Endothelial cell (in vitro differentiated cells): ENCODE results near the gene CHST1. TPM values are rescaled to one million over a fixed set of nuclear protein-coding genes. Genes with fewer than 3 reads are reported as not detected.

Experiments
- DNase-seq: peaks from one replicate; pipeline ENCODE4 v3.0.0; 2021; ENCODE audit warnings: low spot score
- H3K27ac Mint-ChIP-seq: one replicate; pipeline ENCODE4 v1.8.0; 2021; ENCODE audit warnings: mixed read lengths, inconsistent platforms; ENCODE audit not compliant: unreplicated experiment
- H3K27me3 Mint-ChIP-seq: one replicate; pipeline ENCODE4 v1.8.0; 2021; ENCODE audit warnings: mild to moderate bottlenecking, moderate library complexity, mixed read lengths, inconsistent platforms; ENCODE audit not compliant: unreplicated experiment
- H3K36me3 Mint-ChIP-seq: one replicate; pipeline ENCODE4 v1.8.0; 2021; ENCODE audit warnings: mild to moderate bottlenecking, low read depth, mixed read lengths, inconsistent platforms; ENCODE audit not compliant: unreplicated experiment
- H3K4me1 Mint-ChIP-seq: one replicate; pipeline ENCODE4 v1.8.0; 2021; ENCODE audit warnings: mild to moderate bottlenecking, mixed read lengths, inconsistent platforms; ENCODE audit not compliant: unreplicated experiment
- H3K4me3 Mint-ChIP-seq: one replicate; pipeline ENCODE4 v1.8.0; 2021; ENCODE audit warnings: mild to moderate bottlenecking, mixed read lengths, inconsistent platforms; ENCODE audit not compliant: unreplicated experiment
- H3K9me3 Mint-ChIP-seq: one replicate; pipeline ENCODE4 v1.8.0; 2021; ENCODE audit warnings: mixed read lengths, inconsistent platforms; ENCODE audit not compliant: unreplicated experiment
- CTCF ChIP-seq: fragments of 200-600 bp; sonication (generic); IDR thresholded peaks from one replicate; pipeline ENCODE4 v1.5.0; 2021; ENCODE audit warnings: antibody characterized with exemption; ENCODE audit not compliant: unreplicated experiment
- total RNA-seq: library from RNA; stranded (reverse); fragmentation: NEBNext Ultra II Directional; extraction: Animal tissue kit (Norgen Biotek cat#: 25700); gene quantifications from one replicate; pipeline ENCODE4 v1.2.1, GENCODE V29; 2021; ENCODE audit not compliant: unreplicated experiment

Gene CHST1
- total RNA-seq, 1 donor from 2014 or later: 275 TPM

GRCh38 chr11:45679806-45680205 is 14.4 kb upstream of the CHST1 start:
- no peak overlapping the region for H3K27ac Mint-ChIP-seq
- no peak for DNase-seq
- H3K36me3 Mint-ChIP-seq: no peaks in the 10 kb centered on the region
- H3K9me3 Mint-ChIP-seq: no peaks in the 10 kb centered on the region
- H3K4me1 Mint-ChIP-seq: peaks cover 9% of the 10 kb centered on the region
- TF ChIP-seq CTCF: no peak
- H3K4me3 Mint-ChIP-seq: no peak overlapping the region
- H3K27me3 Mint-ChIP-seq: peaks cover 2% of the 10 kb centered on the region

- no peak for DNase-seq
- H3K9me3 Mint-ChIP-seq: no peaks in the 10 kb centered on the region
- peaks cover 7% of the 10 kb centered on the region for H3K4me1 Mint-ChIP-seq
- H3K27me3 Mint-ChIP-seq: peaks cover 2% of the 10 kb centered on the region
- no peak overlapping the region for H3K27ac Mint-ChIP-seq
- H3K4me3 Mint-ChIP-seq: no peak overlapping the region
- no peak for TF ChIP-seq CTCF
- H3K36me3 Mint-ChIP-seq: no peaks in the 10 kb centered on the region
Observed at GRCh38 chr11:45678976-45679375, 13.6 kb upstream of the CHST1 start.

GRCh38 chr11:45677770-45678512 is 12.5 kb upstream of the CHST1 start:
- H3K36me3 Mint-ChIP-seq: no peaks in the 10 kb centered on the region
- H3K27ac Mint-ChIP-seq: no peak overlapping the region
- H3K27me3 Mint-ChIP-seq: peaks cover 2% of the 10 kb centered on the region
- no peak overlapping the region for H3K4me3 Mint-ChIP-seq
- H3K9me3 Mint-ChIP-seq: no peaks in the 10 kb centered on the region
- DNase-seq: no peak
- TF ChIP-seq CTCF: no peak
- H3K4me1 Mint-ChIP-seq: peaks cover 7% of the 10 kb centered on the region

GRCh38 chr11:45676522-45677095 is 11.2 kb upstream of the CHST1 start:
- no peak for DNase-seq
- Mint-ChIP-seq H3K4me1 (peaks cover 16% of the 10 kb centered on the region), H3K9me3 (no peaks in the 10 kb centered on the region), H3K4me3 (no peak overlapping the region), H3K27ac (no peak overlapping the region), H3K27me3 (peaks cover 3% of the 10 kb centered on the region), H3K36me3 (no peaks in the 10 kb centered on the region)
- no peak for TF ChIP-seq CTCF

GRCh38 chr11:45675646-45676045 is 10.2 kb upstream of the CHST1 start:
- Mint-ChIP-seq H3K27me3 (peaks cover 3% of the 10 kb centered on the region), H3K27ac (no peak overlapping the region), H3K4me3 (no peak overlapping the region), H3K36me3 (no peaks in the 10 kb centered on the region), H3K4me1 (peaks cover 26% of the 10 kb centered on the region), H3K9me3 (no peaks in the 10 kb centered on the region)
- no peak for DNase-seq
- no peak for TF ChIP-seq CTCF
